Neural cell (in vitro differentiated cells): ENCODE data around the gene SART3.

ENCODE experiments used
- EP300 ChIP-seq: fragments of 450-650 bp; conservative IDR thresholded peaks from 2 replicates; pipeline ENCODE4 v1.6.1; 2014; ENCODE audit warnings: antibody characterized with exemption, mild to moderate bottlenecking, moderate library complexity; ENCODE audit not compliant: poor library complexity, severe bottlenecking
- MXI1 ChIP-seq: fragments of 450-650 bp; conservative IDR thresholded peaks from 2 replicates; pipeline ENCODE4 v1.6.1; 2014; ENCODE audit warnings: antibody characterized with exemption, mild to moderate bottlenecking; ENCODE audit not compliant: poor library complexity, severe bottlenecking
- POLR2AphosphoS5 ChIP-seq: IDR thresholded peaks from 2 replicates; pipeline ENCODE4 v1.6.1; 2012
- TAF1 ChIP-seq: IDR thresholded peaks from 2 replicates; pipeline ENCODE4 v1.6.1; 2012; ENCODE audit warnings: low read depth
- TF ChIP-seq, protein P1 (sequence below): fragments of 450-650 bp; IDR thresholded peaks from 2 replicates; pipeline ENCODE4 v1.5.1; 2014; ENCODE audit warnings: antibody characterized with exemption, mild to moderate bottlenecking, moderate library complexity; ENCODE audit not compliant: poor library complexity, severe bottlenecking

DNA sequence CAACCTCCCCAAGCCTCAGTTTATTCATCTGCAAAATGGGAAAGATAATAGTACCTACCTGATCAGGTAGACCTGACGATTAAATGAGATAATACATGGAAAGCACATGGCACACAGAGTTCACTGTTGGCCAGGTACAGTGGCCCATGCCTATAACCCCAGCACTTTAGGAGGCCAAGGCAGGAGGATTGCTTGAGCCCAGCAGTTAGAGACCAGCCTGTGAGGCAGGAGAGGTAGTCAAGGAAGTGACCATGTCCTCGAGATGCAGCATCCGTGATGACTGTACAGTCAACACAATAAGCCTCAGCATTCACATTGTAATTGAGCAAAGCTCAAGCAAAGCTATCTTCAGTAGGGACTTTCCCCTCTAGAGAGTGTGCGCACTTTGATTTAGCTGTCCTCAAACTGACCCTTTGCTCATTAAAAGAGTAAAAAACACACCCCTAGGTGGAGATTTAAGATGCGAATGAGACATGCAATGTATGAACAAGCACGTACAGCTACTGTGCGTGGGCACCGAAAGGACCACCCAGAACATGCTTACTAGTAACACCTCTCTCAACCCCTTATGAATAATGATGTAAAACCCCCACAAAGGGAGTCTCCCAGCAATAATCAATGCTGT is 11.3 kb upstream of the SART3 start:
- TF ChIP-seq POLR2AphosphoS5: no peak
- TF ChIP-seq, protein P1, sequence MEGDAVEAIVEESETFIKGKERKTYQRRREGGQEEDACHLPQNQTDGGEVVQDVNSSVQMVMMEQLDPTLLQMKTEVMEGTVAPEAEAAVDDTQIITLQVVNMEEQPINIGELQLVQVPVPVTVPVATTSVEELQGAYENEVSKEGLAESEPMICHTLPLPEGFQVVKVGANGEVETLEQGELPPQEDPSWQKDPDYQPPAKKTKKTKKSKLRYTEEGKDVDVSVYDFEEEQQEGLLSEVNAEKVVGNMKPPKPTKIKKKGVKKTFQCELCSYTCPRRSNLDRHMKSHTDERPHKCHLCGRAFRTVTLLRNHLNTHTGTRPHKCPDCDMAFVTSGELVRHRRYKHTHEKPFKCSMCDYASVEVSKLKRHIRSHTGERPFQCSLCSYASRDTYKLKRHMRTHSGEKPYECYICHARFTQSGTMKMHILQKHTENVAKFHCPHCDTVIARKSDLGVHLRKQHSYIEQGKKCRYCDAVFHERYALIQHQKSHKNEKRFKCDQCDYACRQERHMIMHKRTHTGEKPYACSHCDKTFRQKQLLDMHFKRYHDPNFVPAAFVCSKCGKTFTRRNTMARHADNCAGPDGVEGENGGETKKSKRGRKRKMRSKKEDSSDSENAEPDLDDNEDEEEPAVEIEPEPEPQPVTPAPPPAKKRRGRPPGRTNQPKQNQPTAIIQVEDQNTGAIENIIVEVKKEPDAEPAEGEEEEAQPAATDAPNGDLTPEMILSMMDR: no peak
- no peak for TF ChIP-seq EP300
- TF ChIP-seq MXI1: no peak
- no peak for TF ChIP-seq TAF1
